GM13977 (cell line): ENCODE data around the gene RAB7A.

Experiments used
- DNase-seq: peaks from one replicate; pipeline ENCODE4 v3.0.0; 2012; ENCODE audit warnings: low spot score
- in situ Hi-C: fragments of 300-500 bp; cut with MboI; formaldehyde crosslinking; loops from one replicate; pipeline ENCODE4 v1.12.0; 2022; ENCODE audit warnings: low sequenced_read_pairs, low pct_unique_long_range_greater_than_20kb, mixed read lengths, inconsistent platforms; ENCODE audit not compliant: unreplicated experiment
- TF ChIP-seq, protein P1 (sequence below): IDR thresholded peaks from 2 replicates; pipeline ENCODE4 v1.5.1; 2012; ENCODE audit warnings: mild to moderate bottlenecking, control low read depth; ENCODE audit not compliant: insufficient read depth; ENCODE audit errors: extremely low read depth, missing control alignments

Gene RAB7A

DNA sequence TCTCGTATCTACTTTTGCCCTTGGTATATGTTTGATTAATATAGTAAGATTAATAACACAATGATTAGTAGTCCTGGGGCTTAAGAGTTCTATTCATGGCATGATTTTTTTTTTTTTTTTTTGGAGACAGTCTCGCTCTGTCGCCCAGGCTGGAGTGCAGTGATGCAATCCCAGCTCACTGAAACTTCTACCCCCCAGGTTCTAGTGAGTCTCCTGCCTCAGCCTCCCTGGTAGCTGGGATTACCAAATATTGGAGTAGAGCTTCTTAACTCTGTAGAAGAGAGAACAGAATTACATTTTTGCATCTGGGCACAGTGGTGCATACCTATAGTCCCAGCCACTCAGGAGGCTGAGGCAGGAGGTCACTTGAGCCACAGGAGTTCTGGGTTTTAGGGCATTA lies 58.9 kb downstream of the RAB7A start:
- TF ChIP-seq, protein P1, sequence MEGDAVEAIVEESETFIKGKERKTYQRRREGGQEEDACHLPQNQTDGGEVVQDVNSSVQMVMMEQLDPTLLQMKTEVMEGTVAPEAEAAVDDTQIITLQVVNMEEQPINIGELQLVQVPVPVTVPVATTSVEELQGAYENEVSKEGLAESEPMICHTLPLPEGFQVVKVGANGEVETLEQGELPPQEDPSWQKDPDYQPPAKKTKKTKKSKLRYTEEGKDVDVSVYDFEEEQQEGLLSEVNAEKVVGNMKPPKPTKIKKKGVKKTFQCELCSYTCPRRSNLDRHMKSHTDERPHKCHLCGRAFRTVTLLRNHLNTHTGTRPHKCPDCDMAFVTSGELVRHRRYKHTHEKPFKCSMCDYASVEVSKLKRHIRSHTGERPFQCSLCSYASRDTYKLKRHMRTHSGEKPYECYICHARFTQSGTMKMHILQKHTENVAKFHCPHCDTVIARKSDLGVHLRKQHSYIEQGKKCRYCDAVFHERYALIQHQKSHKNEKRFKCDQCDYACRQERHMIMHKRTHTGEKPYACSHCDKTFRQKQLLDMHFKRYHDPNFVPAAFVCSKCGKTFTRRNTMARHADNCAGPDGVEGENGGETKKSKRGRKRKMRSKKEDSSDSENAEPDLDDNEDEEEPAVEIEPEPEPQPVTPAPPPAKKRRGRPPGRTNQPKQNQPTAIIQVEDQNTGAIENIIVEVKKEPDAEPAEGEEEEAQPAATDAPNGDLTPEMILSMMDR: no peak
- in situ Hi-C loops: no loop called here
- DNase-seq: no peak

DNA sequence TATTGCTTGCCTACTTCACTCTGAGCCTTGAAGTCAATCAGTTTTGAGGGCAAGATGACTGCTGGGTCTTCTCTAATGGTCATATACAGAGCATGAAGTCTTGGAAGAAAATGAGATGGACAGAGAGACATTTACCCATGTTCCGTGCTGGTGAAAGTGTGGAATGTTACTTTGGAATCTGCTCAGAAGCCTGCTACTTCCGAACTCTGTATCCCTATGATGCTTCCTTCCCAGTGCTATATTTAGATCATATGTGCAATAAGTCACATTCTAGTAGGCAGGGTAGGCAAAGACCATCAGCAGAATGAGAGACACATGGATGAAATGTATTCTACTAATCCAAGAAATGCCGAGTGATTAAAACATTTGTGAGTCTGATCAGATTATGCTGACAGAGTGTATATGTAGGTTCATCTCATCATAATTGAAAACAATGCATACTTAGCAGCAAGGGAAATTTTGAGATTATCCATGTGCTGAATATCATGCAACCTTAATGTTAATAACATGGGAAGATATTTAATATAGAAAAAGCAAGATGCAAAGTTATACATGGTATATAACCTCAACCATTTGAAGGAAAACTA lies 60.5 kb downstream of the RAB7A start:
- TF ChIP-seq, protein P1: no peak
- in situ Hi-C loops: no loop called here
- DNase-seq: no peak

DNA sequence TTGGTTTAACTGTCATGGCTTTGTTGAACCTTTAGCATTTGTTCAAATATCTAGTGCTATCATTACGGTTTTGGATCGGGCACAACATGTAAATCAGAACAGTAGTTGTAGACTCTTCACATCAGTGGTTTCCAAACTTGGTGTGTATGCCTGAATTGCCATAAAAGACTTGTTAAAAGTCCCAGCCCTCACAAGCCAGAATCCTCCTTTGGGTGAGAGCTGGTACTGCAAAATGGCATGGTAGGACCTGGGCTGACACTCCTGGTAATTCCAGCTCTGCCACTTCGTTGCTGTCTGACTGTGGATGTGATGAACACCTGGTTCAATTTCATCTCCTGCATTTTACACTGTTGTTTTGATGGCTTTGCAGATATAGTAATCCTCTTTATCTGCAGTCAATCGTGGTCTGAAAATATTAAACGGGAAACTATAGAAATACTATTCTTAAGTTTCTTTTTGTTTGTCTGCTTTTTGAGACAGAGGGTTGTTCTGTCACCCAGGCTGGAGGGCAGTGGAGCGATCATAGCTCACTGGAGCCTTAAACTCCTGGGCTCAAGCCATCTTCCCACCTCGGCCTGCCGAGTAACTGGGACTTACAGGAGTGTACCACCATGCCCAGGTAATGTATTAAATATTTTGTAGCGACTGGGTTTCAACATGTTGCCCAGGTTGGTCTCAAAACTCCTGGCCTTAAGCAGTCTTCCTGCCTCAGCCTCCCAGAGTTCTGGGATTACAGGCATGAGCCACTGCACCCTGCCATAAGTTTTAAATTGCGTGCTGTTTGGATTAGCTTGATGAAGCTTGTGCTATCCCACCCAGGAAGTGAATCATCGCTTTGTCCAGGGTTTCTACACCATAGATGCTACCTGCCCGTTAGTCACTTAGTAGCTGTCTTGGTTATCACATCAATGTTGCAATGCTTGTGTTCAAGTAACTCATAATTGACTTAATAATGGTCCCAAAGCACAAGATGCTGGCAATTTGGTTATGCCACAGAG lies 61.6 kb downstream of the RAB7A start:
- DNase-seq: no peak
- TF ChIP-seq, protein P1: peak; percentile 27
- in situ Hi-C loops: no loop called here

DNA sequence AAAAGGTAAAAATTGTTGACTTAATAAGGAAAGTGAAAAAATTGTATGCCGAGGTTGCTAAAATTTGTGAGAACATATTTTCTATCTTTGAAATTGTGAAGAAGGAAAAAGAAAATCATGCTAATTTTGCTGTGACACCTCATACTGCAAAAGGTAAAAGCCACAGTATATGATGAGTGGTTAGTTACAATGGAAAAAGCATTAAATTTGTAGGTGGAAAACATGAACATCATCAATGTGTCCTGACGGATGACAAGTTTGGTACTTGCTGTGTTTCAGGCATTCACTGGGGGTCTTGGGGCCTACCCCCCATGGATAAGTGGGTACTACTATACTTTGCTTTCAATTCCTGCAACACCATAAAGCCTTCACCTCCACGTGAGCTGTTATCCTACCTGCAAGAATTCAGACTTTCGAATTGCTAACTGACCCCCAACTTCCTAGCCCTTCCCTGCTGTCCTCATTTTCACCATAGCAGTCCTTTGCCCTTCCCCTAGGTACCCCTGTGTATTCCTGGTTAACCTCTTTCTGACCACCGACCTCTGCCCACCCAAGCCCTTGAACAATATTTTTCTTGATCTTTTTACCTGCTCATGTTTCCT lies 62.4 kb downstream of the RAB7A start:
- TF ChIP-seq, protein P1: no peak
- DNase-seq: no peak
- in situ Hi-C loops: no loop called here

DNA sequence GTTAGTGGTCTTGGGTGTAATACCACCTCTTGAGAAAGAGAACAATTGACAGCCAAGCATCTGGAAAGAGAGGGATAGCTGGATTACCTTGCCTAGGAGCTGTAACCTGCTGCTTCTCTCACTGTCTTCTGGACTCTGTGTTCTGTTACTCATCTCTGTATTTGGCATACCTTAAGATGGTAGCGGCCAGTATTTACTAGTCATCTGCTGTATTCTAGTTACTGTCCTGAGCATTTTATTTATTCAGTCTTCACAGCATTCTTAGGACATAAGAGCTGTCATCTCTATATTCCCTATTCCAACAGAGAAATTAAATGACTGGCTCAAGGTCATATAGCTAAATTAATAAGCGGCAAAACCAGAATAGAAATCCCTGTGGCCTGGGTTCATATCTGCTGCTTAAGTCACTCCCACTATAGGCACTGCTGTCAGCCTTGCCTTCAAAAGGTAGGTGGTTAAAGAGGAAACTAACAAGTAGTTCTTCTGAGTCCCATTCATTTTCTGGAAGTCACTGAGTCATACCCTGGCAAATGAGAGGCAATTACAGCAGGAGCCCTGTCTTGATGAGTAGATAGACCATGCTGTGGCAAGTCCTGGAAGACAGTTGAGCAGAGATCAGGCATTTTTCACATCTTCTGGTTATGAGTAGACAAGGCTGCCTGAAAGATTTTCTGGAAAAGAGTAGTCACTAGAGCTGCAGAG lies 68.2 kb downstream of the RAB7A start:
- in situ Hi-C loops: no loop called here
- DNase-seq: no peak
- TF ChIP-seq, protein P1: no peak
